HG02884 (cell line): ENCODE data around the gene ZNHIT2.

Experiments used
- ATAC-seq: cut with Tn5 transposase; IDR thresholded peaks from one replicate; pipeline ENCODE4 v1.9.1; 2021; ENCODE audit warnings: mild to moderate bottlenecking, moderate library complexity; ENCODE audit not compliant: unreplicated experiment

The ZNHIT2 gene

DNA sequence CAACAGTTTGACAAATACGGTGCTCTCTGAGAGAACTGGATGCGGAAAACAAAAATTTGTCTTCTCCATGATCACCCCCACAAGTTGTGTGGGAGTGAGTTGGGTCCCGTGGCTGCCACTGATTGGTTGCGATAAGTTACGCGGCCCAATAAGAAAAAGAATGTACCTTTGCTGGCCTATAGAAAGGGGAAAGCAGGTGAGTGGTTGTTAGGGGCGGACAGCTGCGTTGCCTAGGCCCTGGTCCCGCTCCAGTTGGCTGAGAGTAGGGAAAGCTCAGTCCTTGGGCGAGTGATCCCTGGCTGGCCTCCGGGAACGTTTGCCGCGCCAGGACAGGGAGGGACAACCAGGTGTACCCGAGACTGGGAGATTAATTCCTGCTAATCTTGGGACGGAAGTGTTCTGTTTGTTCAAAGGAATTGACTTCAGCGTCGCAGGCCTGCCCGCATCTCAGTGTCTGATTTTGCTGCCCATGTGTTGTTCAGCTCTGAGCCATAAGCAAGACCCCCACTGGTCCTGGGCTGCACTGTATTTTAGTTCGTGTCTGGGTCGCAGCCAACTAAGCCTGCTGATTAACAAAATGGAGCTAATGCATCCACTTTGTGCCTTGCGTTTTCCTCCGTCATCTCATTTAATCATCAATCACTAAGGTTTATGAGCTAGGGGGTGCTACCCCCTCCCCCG lies 17.6 kb upstream of the ZNHIT2 start:
- peak; percentile 70 for ATAC-seq

DNA sequence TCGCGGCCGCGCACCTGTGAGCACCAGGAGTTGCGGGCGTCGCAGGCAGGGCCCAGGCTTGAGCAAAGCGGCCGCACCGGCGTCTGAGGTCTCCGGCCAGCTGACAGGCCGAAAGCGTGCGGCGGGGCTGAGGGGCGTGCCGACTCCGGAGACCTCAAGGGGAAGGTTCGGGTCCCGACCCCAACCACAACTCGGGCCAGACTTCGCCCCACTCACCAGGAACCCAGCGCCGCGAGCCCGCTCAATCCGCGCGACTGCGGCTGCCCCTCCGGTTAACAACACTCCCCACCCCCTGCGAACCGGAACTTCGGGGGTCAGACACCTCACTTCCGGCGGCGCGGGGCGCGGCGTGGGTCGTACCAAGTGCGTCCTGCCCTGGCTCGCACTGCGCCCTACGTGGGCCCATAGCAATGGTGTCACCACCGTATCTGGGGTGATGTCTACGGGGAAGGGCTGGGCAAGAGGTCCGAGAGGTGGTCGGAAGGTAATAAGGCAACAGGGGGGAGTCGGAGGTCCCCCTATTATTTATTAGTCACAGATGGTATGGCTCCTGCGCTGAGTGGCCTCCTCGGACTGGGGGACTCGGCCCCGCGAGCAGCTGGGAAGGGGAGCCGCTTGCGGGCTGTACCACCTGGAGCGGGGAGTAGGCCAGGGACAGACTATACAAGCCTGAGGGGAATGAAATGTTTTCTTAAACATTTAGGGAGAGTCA lies 16.9 kb upstream of the ZNHIT2 start, which contains the start of gene SYVN1:
TSS of gene SYVN1 (minus strand) at position 280 of the 712 bp plus-strand sequence. CDS start 918 bp downstream, outside the sequence.
- ATAC-seq, result peak; percentile 43

DNA sequence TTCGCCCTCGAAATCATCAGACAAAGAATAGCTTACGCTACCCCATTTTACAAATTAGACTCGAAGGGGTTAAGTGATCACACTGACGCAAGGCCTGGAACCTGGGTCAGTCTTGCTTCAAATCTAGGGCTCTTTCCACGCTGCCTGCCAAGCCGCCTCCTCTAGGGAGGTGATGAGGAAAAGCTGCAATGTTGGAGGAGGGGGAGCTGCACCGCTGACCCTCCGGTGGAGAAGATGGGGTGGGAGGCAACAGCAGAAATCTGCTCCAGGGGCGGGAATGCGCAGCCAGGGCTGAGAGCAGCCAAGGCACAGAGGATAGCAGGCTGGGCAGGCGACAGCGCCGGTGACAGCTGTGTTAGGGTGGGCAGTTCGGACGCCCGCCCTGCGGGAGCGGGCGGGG lies 16.2 kb upstream of the ZNHIT2 start:
- no peak for ATAC-seq

DNA sequence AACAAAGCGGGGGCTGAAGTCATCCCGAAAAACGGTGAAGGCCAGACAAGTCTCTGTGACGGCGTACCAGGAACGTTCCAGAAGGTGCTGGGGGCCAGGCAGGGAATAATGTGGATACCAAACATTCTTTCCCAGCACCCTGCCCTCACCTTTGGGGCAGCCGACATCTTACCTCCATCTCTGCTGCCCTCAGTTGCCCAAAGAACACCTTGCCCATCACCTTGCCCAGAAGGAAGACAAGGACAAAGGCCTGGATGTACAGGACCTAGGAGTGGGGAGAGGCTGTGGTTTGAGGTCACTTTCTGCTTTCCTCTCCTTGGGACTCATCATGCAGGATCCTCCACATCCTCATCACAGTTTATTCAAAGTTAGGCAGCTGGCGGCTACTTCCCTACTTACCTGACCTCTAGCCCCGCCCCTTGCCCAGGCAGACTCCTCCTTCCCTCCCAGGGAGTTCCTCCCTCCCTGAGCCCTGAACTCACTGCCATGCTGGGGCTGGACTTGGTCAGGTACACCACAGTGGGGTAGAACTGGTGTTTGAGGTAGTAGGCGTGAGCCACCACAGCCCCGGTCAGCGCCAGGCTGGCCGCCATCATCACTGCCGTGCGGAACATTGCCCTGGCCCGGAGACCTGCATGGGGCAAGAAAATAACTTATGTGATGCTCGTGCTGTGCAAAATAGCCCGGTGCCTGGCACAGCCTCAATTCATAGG lies 15.6 kb upstream of the ZNHIT2 start:
- ATAC-seq, result no peak

DNA sequence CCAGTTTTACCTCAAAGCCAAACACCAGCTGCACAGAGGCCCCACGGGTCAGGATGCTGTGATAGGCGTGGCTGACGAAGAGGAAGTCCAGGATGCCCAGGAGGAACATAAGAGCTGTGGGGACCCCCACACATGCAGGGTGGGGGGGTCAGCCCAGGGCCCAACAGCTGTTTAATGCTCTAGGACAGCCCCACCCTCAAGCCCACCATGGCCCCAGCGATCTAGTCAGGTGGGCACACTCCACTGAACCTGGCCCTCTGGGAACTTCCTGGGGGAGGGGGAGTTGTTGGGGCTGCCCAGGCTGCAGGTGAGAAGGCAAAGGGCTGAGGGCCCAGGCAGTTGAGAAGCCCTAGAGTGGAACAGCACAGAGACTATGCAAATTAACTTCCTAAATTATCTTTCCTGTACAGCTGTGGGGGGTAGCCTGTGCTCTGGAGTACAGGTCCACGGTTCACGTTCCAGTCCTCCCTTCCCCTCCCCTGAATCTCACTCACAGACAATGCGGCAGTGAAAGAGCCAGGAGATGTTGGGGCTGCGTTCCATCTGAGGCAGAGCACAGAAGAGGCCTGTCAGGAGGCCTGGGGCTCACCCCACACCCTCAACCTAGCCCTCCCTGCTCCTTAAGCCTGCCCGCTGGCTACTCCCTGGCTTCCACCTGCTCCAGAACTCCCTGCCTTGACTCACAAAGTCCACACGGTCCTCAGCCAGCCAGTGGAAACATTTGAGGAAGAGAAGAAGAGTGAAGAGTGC lies 14.9 kb upstream of the ZNHIT2 start:
- ATAC-seq, result peak; percentile 38

DNA sequence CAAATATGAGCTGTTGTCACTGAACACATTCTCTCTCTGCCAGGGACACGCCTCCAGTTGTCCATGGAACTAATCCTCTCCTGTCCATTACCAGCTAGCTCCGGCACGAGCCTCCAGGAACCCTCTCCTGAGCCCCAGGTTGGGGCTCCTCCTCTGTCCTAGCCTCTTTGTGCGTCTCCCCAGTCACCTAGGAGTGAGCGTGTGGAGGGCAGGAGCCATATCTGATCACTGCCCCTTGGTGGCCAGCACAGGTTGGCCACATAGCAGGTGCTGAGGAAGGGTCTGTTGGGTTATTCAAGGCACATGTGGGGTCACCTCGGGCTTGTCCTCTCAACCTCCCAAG lies 14.4 kb upstream of the ZNHIT2 start:
- ATAC-seq, result no peak

DNA sequence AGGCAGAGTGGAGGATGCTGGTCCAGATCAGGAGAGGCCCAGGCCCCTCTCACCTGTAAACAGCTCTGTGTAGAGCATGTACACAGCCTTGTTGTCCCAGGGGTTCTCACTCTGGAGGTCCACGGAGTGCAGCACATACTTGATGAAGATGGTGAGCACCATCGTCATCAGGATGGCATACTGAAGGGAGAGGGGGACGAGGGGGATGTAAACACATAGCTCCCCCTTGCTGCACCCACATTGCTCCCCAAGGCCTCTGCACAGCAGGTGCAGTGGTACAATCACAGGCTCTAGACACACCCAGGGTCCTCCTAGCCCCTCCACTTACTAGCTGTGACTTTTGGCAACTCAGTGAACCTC lies 13.9 kb upstream of the ZNHIT2 start:
- ATAC-seq, result no peak

DNA sequence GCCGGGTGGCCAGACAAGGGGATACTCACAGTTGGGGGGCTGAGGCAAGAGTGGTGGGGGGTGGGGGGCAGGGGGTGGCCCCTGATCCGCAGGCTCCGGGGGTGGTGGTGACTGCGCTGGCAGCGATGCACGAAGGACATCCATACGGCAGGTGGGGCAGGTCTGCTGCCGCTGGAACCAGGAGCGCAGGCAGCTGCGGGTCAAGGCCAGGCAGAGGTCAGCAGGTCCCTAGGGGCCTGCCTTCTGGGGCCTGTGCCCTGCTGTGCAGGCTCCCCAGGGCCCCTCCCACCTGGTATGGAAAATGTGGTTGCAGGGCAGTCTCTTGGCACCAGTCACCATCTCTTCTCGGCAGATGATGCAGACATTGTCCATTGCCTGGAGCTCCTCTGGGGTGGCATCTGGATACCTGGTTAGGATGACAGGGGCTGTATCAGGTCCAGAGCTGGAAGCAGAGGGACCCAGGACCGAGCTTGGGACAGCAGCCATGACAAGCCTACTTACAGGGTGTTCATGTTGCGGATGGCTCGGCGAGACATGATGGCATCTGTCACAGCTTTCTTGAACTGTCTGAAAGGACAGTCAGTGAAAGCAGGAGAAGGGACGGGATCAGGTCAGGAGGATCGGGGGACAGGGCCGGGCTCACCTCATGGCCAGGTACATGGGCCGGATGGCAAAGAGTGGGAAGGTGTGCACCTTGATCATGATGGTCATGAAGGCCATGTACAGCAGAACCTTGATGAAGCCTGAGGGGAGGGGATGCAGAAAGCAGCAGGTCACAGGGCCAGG lies 13.3 kb upstream of the ZNHIT2 start:
- ATAC-seq, result no peak

DNA sequence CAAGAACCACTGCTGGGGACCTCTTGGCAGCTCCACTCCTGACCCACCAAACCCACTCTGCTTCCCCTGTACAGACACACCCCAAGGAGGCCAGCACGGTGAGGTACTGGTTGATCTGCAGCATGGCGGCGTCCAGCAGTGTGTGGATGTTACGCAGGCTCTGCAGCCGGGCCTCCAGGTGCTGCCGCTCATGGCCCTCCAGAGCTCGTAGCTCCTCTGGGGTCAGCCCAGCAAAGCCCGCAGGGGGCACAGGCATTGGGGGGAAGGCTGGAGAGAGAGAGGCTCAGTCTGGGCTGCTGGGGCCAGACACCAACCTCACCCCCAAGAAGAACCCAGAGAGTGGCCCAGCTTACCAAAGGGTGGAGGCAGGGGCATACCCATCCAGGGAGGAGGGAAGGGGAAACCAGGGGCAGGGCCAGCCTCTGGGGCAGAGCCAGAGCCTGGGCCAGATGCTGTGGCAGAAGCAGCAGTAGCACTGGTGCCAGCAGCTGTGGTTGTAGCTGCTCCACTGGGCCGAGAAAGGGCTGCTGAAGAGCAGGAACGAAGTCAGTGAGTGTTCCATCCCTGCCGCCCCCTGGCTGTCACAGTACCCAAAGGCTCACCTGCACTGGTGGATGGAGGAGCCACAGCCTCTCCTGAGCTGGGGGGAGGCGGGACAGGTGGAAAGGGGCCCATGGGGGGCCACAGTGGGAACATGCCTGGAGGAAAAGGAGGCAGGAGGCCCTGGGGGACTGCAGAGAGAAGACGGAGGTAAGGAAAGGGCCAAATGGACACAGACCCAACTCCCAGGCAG lies 12.3 kb upstream of the ZNHIT2 start:
- ATAC-seq, result no peak

DNA sequence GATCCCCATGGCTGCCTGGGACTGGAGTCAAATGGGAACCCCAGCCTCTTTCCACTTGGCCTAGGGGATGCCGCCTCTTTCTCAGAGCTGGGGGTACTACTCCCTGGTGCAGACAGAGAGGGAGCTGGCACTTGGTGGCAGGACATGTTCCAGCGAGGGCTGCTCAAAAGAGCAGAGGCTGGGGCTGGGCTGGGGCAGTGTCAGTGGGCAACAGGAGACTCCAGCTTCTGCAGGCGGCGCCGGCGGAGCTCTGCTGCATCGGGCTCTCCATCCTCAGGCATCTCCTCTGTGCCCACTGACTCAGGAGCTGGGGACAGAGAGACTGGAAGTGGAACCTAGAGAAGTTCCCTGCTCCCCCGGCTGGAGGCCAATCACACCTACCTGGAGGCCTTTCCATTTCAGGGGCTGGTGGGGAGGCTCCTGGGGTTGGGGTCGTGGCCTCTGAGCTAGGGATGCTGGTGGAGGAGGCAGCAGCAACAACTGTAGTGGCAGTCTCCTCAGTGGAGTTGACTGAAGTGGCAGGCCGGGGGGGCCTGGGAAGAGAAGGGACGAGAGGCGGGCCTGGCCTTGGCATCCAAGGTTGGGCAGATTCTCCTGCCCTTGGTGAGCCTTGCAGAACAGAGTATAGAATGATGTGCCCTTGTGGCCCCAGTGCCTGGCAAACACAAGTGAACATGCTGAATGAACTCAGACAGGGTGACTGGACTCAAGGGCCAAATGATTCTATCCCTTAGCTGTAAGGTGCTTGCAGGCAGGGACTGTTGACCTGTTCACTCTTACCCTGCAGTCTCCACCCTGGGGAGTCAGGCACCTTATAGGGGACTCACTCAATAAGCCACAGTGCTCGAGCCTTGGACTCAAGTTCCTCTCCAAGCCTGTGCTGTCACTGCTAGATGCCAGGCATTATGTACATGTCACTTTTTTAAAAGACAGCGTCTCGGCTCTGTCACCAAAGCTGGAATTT lies 11.0 kb upstream of the ZNHIT2 start:
- no peak for ATAC-seq

DNA sequence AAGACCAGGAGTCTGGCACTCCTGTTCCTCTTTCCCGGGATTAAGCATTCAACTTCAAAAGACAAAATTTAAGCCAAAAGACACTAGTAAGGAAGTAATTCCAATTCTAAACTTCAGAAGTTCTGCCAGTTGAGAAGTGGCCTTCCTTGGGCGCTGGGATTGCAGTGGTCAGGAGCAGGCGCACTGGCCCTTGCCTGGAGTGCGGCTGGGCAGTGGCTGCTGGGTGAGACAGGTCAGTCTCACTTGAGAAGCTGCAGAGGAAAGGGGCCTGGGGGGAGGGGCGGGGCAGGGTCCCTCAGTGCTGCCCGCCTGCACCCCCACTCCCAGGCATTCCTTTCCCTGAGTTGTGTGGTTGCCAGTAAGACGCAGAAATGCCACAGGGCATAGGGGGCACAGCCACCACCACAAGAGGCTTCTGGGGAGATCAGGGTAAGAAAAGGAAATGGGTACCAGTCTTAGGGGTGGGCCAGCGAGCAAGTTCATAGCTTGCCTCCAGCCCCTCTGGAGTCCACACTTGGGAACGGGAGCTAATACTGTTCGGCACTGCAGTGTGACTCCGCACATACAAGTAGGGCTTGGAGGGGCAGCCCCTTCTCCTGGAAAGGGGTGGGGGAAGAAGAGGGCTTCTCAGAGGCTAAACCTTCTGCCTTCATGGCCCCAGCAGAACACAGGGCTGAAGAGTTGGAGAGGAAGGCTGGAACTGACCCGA lies 10.1 kb upstream of the ZNHIT2 start:
- no peak for ATAC-seq

DNA sequence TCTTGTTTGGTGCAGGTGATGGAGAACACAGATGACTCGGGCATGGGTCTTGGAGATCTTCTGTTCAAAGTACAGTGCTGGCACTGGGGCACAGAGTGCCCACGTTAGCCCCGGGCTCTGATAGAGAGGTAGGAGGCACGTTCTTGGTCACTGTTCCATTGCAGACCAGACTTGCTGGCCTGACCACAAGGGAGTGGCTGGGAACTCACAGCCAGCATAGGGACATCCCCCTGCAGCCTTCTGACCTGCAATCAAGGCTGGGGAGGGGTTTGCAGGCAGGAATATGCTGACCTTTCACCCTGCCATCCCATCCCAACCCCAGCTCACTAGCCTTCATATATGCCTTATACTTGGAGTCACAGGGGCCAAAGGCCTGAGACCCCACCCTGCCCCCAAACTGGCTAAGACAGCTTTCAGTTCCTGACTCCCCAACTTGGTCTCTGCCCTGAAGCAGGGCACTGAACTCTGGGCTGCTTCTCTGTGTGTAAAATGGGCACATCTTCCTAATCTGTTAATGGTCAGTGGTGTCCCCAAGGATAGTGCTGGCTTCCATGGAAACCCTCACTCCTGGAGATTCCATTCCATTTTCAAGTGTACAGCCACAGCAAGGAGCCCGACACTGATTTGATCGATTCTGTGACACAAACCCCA lies 9.2 kb upstream of the ZNHIT2 start:
- ATAC-seq, result no peak

DNA sequence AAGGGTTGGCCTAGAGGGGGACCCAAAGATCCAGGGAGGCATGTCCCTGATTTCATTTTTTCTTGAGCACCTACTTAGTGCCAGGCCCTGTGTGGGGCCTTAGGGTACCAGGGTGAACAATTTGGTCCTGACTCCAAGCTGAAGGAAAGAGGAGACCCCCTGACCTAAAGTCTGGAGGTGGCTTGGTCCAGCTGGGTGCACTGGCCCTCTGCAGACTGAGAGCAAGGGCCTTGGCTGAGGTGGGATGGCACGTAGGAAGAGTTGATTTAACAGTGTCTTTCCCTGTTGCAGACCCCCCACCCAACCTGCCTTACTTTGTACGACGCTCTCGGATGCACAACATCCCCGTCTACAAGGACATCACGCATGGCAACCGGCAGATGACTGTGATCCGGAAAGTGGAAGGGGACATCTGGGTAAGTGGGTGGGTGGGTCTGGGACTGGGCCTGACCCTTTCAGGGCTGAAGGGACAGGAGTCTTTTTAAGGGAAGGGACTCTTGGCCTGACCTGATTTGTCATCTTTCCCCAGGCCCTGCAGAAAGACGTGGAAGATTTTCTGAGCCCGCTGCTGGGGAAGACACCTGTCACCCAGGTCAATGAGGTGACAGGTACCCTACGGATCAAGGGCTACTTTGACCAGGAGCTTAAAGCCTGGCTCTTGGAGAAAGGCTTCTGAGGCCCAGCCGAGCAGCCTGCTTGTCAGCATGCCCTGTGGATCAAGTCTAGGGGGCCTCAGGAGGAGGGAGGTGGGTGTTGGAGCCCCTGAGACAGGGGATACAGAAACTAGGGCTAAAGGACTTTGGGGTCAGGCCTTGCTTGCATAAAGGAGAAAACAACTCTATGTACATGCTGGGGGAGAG lies 7.9 kb upstream of the ZNHIT2 start:
- ATAC-seq, result no peak

DNA sequence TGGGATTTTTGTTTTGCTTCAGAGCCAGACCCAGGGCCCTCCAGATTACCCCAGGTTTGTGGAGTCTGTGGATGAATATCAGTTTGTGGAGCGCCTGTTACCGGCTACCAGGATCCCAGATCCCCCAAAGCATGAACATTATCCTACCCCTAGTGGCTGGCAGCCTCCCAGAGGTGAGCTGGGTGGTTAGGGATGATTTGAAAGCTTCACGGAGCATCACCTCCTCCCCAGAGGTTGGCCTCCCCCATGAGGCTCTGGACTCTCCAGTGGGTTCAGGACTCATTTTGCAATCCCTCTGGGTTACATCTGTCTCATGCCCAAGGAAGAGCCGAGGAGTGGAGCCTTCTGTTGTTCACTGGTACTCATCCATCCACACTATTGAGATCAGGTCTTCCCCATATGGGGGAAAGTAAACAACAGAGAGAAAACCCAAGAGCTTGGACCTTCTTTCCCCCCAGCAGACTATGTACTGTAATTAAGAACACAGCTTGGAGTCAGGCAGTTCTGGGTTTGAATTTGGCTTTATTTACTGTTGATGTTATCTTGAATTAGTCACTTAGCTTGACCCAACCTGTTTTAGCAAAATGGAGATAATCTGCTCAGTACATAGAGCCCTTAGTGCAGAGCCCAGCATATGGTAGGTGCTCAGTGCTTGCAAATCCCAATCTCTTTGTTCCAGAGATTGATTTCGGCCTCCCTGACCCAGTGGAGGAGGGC lies 7.1 kb upstream of the ZNHIT2 start:
- ATAC-seq, result no peak

DNA sequence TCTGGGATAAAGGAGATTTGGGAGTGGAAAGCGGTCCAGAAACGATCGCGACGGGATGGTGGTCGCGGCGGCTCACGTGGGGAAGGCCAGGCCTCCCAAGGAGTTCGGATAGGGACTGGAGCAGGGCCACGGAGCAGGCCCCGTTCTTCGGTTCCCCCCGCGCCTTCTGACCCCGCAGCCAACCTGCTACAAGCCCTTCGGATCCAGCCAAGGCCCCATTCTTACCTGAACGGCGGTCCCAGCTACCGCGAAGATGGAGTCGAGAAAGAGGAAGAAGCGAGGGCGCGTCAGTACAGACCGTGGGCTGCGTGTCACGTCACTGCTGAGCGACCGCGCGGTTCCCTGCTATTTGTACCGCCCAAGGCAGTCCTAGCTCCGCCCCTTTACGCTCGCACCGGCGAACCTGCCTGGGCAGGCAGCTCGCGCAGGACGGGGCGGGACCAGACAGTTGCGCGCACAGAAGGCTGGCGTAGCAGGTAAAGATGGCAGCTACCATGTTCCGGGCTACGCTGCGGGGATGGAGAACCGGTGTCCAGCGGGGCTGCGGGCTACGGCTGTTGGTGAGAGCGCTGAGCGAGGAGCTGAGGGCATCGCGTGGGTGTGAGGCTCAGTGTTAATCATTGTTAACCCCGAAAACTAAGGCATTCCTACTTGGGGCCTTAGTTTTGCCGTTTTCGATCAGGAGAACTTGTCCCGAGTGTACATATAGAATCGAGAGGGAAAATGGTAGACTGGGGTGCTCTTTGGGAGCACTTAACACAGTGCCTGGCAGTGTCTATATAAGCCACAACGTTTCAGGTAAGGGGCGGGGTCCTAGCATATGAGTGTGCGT lies 4.6 kb upstream of the ZNHIT2 start, which contains the start of the genes FAU and MRPL49:
TSS of gene FAU (minus strand) at position 270 of the 832 bp plus-strand sequence. CDS start 321 bp downstream, outside the sequence.
TSS of gene MRPL49 (plus strand) at position 457 of the 832 bp plus-strand sequence. CDS start at position 483, 26 bp downstream.
- ATAC-seq, result peak; percentile 58
